ENCODE data around the gene ALKBH3.

ALKBH3 gene

GRCh38 chr11:43919852-43920597, 39.4 kb downstream of the ALKBH3 start:
- Histone ChIP-seq H3K9ac (ENCODE audit: low read depth in 1 of 2, low read length in 2 of 2) (no peak overlapping the region), H3K9me3 (ENCODE audit: control insufficient read depth in 2 of 2, low read length in 2 of 2) (no peaks in the 10 kb centered on the region), H3K36me3 (ENCODE audit: control insufficient read depth in 2 of 2, insufficient read depth in 2 of 2, low read length in 2 of 2) (peaks cover 13 to 28% of the 10 kb centered on the region in 2 donors), H3K4me3 (ENCODE audit: low read length in 2 of 2) (no peak overlapping the region), H3K27ac (ENCODE audit: low read depth in 2 of 2, low read length in 2 of 2) (peak overlapping the region; percentile 72 to 74), H3K4me1 (ENCODE audit: control insufficient read depth in 2 of 2, insufficient read depth in 2 of 2, low read length in 2 of 2) (peaks cover 2 to 10% of the 10 kb centered on the region in 2 donors), H3K27me3 (ENCODE audit: control insufficient read depth in 2 of 2, insufficient read depth in 2 of 2, low read length in 2 of 2) (no peaks in the 10 kb centered on the region)

- H3K27ac ChIP-seq (ENCODE audit: low read depth in 2 of 2, low read length in 2 of 2) = peak overlapping the region; percentile 74 to 78
- peaks cover 13 to 28% of the 10 kb centered on the region in 2 donors for H3K36me3 ChIP-seq (ENCODE audit: control insufficient read depth in 2 of 2, insufficient read depth in 2 of 2, low read length in 2 of 2)
- peaks cover 2 to 13% of the 10 kb centered on the region in 2 donors for H3K4me1 ChIP-seq (ENCODE audit: control insufficient read depth in 2 of 2, insufficient read depth in 2 of 2, low read length in 2 of 2)
- H3K27me3 ChIP-seq (ENCODE audit: control insufficient read depth in 2 of 2, insufficient read depth in 2 of 2, low read length in 2 of 2) = no peaks in the 10 kb centered on the region
- H3K9me3 ChIP-seq (ENCODE audit: control insufficient read depth in 2 of 2, low read length in 2 of 2) = no peaks in the 10 kb centered on the region
- H3K4me3 ChIP-seq (ENCODE audit: low read length in 2 of 2) = no peak overlapping the region
- no peak overlapping the region for H3K9ac ChIP-seq (ENCODE audit: low read depth in 1 of 2, low read length in 2 of 2)
Measured at GRCh38 chr11:43920598-43921419, 40.2 kb downstream of the ALKBH3 start.

GRCh38 chr11:43921561-43922294, 41.1 kb downstream of the ALKBH3 start:
- Histone ChIP-seq H3K9me3 (ENCODE audit: control insufficient read depth in 2 of 2, low read length in 2 of 2) (no peaks in the 10 kb centered on the region), H3K4me3 (ENCODE audit: low read length in 2 of 2) (no peak overlapping the region), H3K4me1 (ENCODE audit: control insufficient read depth in 2 of 2, insufficient read depth in 2 of 2, low read length in 2 of 2) (peaks cover 4 to 14% of the 10 kb centered on the region in 2 donors), H3K27ac (ENCODE audit: low read depth in 2 of 2, low read length in 2 of 2) (peak overlapping the region; percentile 74 to 78), H3K9ac (ENCODE audit: low read depth in 1 of 2, low read length in 2 of 2) (peak overlapping the region in 1 of 2 donors; percentile 9), H3K36me3 (ENCODE audit: control insufficient read depth in 2 of 2, insufficient read depth in 2 of 2, low read length in 2 of 2) (peaks cover 10 to 28% of the 10 kb centered on the region in 2 donors), H3K27me3 (ENCODE audit: control insufficient read depth in 2 of 2, insufficient read depth in 2 of 2, low read length in 2 of 2) (no peaks in the 10 kb centered on the region)

GRCh38 chr11:43922295-43922648, 41.6 kb downstream of the ALKBH3 start:
- Histone ChIP-seq H3K9ac (ENCODE audit: low read depth in 1 of 2, low read length in 2 of 2) (peak overlapping the region in 1 of 2 donors; percentile 9), H3K4me3 (ENCODE audit: low read length in 2 of 2) (no peak overlapping the region), H3K4me1 (ENCODE audit: control insufficient read depth in 2 of 2, insufficient read depth in 2 of 2, low read length in 2 of 2) (peaks cover 4 to 14% of the 10 kb centered on the region in 2 donors), H3K9me3 (ENCODE audit: control insufficient read depth in 2 of 2, low read length in 2 of 2) (no peaks in the 10 kb centered on the region), H3K27ac (ENCODE audit: low read depth in 2 of 2, low read length in 2 of 2) (peak overlapping the region; percentile 74 to 78), H3K36me3 (ENCODE audit: control insufficient read depth in 2 of 2, insufficient read depth in 2 of 2, low read length in 2 of 2) (peaks cover 10 to 28% of the 10 kb centered on the region in 2 donors), H3K27me3 (ENCODE audit: control insufficient read depth in 2 of 2, insufficient read depth in 2 of 2, low read length in 2 of 2) (no peaks in the 10 kb centered on the region)

GRCh38 chr11:43922744-43923405, 42.2 kb downstream of the ALKBH3 start:
- Histone ChIP-seq H3K36me3 (ENCODE audit: control insufficient read depth in 2 of 2, insufficient read depth in 2 of 2, low read length in 2 of 2) (peaks cover 10 to 28% of the 10 kb centered on the region in 2 donors), H3K9me3 (ENCODE audit: control insufficient read depth in 2 of 2, low read length in 2 of 2) (no peaks in the 10 kb centered on the region), H3K9ac (ENCODE audit: low read depth in 1 of 2, low read length in 2 of 2) (no peak overlapping the region), H3K27ac (ENCODE audit: low read depth in 2 of 2, low read length in 2 of 2) (peak overlapping the region; percentile 74 to 78), H3K4me3 (ENCODE audit: low read length in 2 of 2) (no peak overlapping the region), H3K27me3 (ENCODE audit: control insufficient read depth in 2 of 2, insufficient read depth in 2 of 2, low read length in 2 of 2) (no peaks in the 10 kb centered on the region), H3K4me1 (ENCODE audit: control insufficient read depth in 2 of 2, insufficient read depth in 2 of 2, low read length in 2 of 2) (peaks cover 4 to 14% of the 10 kb centered on the region in 2 donors)

GRCh38 chr11:43923406-43924111, 42.9 kb downstream of the ALKBH3 start:
- H3K4me1 ChIP-seq (ENCODE audit: control insufficient read depth in 2 of 2, insufficient read depth in 2 of 2, low read length in 2 of 2) = peaks cover 4 to 14% of the 10 kb centered on the region in 2 donors
- peak overlapping the region; percentile 74 to 78 for H3K27ac ChIP-seq (ENCODE audit: low read depth in 2 of 2, low read length in 2 of 2)
- H3K27me3 ChIP-seq (ENCODE audit: control insufficient read depth in 2 of 2, insufficient read depth in 2 of 2, low read length in 2 of 2) = no peaks in the 10 kb centered on the region
- H3K36me3 ChIP-seq (ENCODE audit: control insufficient read depth in 2 of 2, insufficient read depth in 2 of 2, low read length in 2 of 2) = peaks cover 10 to 21% of the 10 kb centered on the region in 2 donors
- no peak overlapping the region for H3K9ac ChIP-seq (ENCODE audit: low read depth in 1 of 2, low read length in 2 of 2)
- H3K9me3 ChIP-seq (ENCODE audit: control insufficient read depth in 2 of 2, low read length in 2 of 2) = no peaks in the 10 kb centered on the region
- H3K4me3 ChIP-seq (ENCODE audit: low read length in 2 of 2) = no peak overlapping the region

GRCh38 chr11:43924112-43924855, 43.7 kb downstream of the ALKBH3 start:
- no peak overlapping the region for H3K9ac ChIP-seq (ENCODE audit: low read depth in 1 of 2, low read length in 2 of 2)
- H3K9me3 ChIP-seq (ENCODE audit: control insufficient read depth in 2 of 2, low read length in 2 of 2) = no peaks in the 10 kb centered on the region
- peak overlapping the region; percentile 74 to 78 for H3K27ac ChIP-seq (ENCODE audit: low read depth in 2 of 2, low read length in 2 of 2)
- H3K27me3 ChIP-seq (ENCODE audit: control insufficient read depth in 2 of 2, insufficient read depth in 2 of 2, low read length in 2 of 2) = no peaks in the 10 kb centered on the region
- no peak overlapping the region for H3K4me3 ChIP-seq (ENCODE audit: low read length in 2 of 2)
- H3K4me1 ChIP-seq (ENCODE audit: control insufficient read depth in 2 of 2, insufficient read depth in 2 of 2, low read length in 2 of 2) = peaks cover 4 to 11% of the 10 kb centered on the region in 2 donors
- H3K36me3 ChIP-seq (ENCODE audit: control insufficient read depth in 2 of 2, insufficient read depth in 2 of 2, low read length in 2 of 2) = peaks cover 5 to 15% of the 10 kb centered on the region in 2 donors

- peaks cover 4 to 11% of the 10 kb centered on the region in 2 donors for H3K4me1 ChIP-seq (ENCODE audit: control insufficient read depth in 2 of 2, insufficient read depth in 2 of 2, low read length in 2 of 2)
- H3K9me3 ChIP-seq (ENCODE audit: control insufficient read depth in 2 of 2, low read length in 2 of 2) = no peaks in the 10 kb centered on the region
- peaks cover 0 to 6% of the 10 kb centered on the region in 2 donors for H3K36me3 ChIP-seq (ENCODE audit: control insufficient read depth in 2 of 2, insufficient read depth in 2 of 2, low read length in 2 of 2)
- no peaks in the 10 kb centered on the region for H3K27me3 ChIP-seq (ENCODE audit: control insufficient read depth in 2 of 2, insufficient read depth in 2 of 2, low read length in 2 of 2)
- peak overlapping the region in 1 of 2 donors; percentile 31 for H3K9ac ChIP-seq (ENCODE audit: low read depth in 1 of 2, low read length in 2 of 2)
- H3K4me3 ChIP-seq (ENCODE audit: low read length in 2 of 2) = no peak overlapping the region
- peak overlapping the region; percentile 74 to 78 for H3K27ac ChIP-seq (ENCODE audit: low read depth in 2 of 2, low read length in 2 of 2)
Measured at GRCh38 chr11:43925063-43925931, 44.7 kb downstream of the ALKBH3 start.

Data from mucosa of rectum (tissue), 2 donors.